ENCODE data around the gene TRIM41. TPM values are rescaled to one million over a fixed set of nuclear protein-coding genes. Genes with fewer than 3 reads are reported as not detected.

TRIM41 gene
- total and polyA plus RNA-seq, 2 of the 13 experiments (the other 11 are each of a cell fraction or from before 2014, with no cell fraction given): 10.2 to 16.7 TPM

DNA sequence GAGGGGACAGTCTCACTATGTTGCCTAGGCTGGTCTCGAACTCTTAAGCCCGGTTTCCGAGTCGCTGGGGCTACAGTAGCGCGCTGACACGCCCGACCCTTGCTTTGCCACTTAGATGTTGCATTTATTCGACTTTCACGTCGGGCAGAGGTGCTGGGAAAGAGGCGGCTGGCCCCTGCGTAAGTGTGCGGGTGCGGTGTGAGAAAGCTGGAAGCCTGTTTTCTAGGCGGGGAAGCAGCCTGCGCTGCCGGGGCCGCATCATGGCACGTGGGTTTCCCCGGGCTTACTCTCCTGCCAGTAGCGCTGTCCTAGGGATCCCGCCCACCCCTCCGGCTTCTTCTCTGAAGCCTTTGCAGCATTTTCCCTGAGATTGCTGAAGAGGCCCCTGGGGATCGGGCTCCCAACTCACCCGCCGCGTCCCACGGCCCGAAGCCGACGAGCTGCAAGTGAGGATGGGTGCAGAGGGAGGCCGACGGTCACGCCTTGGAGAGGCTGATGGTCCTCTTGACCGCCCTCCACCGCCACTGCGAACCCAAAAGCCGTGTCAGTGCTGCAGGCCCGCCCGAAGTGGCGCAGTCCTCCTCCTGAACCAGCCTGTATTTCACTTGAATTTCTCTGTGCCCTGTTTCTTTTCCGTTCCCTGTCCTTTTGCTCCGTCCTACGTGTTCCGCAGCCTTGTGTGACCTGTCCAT is 5.8 kb upstream of the TRIM41 start (continued):
- TF ChIP-seq, protein P1, sequence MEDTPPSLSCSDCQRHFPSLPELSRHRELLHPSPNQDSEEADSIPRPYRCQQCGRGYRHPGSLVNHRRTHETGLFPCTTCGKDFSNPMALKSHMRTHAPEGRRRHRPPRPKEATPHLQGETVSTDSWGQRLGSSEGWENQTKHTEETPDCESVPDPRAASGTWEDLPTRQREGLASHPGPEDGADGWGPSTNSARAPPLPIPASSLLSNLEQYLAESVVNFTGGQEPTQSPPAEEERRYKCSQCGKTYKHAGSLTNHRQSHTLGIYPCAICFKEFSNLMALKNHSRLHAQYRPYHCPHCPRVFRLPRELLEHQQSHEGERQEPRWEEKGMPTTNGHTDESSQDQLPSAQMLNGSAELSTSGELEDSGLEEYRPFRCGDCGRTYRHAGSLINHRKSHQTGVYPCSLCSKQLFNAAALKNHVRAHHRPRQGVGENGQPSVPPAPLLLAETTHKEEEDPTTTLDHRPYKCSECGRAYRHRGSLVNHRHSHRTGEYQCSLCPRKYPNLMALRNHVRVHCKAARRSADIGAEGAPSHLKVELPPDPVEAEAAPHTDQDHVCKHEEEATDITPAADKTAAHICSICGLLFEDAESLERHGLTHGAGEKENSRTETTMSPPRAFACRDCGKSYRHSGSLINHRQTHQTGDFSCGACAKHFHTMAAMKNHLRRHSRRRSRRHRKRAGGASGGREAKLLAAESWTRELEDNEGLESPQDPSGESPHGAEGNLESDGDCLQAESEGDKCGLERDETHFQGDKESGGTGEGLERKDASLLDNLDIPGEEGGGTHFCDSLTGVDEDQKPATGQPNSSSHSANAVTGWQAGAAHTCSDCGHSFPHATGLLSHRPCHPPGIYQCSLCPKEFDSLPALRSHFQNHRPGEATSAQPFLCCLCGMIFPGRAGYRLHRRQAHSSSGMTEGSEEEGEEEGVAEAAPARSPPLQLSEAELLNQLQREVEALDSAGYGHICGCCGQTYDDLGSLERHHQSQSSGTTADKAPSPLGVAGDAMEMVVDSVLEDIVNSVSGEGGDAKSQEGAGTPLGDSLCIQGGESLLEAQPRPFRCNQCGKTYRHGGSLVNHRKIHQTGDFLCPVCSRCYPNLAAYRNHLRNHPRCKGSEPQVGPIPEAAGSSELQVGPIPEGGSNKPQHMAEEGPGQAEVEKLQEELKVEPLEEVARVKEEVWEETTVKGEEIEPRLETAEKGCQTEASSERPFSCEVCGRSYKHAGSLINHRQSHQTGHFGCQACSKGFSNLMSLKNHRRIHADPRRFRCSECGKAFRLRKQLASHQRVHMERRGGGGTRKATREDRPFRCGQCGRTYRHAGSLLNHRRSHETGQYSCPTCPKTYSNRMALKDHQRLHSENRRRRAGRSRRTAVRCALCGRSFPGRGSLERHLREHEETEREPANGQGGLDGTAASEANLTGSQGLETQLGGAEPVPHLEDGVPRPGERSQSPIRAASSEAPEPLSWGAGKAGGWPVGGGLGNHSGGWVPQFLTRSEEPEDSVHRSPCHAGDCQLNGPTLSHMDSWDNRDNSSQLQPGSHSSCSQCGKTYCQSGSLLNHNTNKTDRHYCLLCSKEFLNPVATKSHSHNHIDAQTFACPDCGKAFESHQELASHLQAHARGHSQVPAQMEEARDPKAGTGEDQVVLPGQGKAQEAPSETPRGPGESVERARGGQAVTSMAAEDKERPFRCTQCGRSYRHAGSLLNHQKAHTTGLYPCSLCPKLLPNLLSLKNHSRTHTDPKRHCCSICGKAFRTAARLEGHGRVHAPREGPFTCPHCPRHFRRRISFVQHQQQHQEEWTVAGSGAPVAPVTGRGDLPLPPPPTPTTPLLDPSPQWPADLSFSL (CRISPR knock-in tag; IDR thresholded peaks at IDR 0.05): no peak
- TF ChIP-seq CEBPG (CRISPR knock-in tag; IDR thresholded peaks at IDR 0.05) (no peak), ZNF768 (CRISPR knock-in tag; IDR thresholded peaks at IDR 0.05) (no peak; the same call in 1 of the 2 replicates), ZNF362 (CRISPR knock-in tag; IDR thresholded peaks at IDR 0.05; ENCODE audit: borderline replicate concordance) (no peak), NR1H2 (CRISPR knock-in tag; IDR thresholded peaks at IDR 0.05; ENCODE audit: borderline replicate concordance, low read depth) (no peak), TP53 (CRISPR knock-in tag; conservative IDR thresholded peaks at IDR 0.05) (no peak), NFKB2 (CRISPR knock-in tag; IDR thresholded peaks at IDR 0.05; ENCODE audit: borderline replicate concordance) (no peak), ZNF670 (CRISPR knock-in tag; IDR thresholded peaks at IDR 0.05; ENCODE audit: borderline replicate concordance) (no peak), IRF9 (CRISPR knock-in tag; IDR thresholded peaks at IDR 0.05; ENCODE audit: borderline replicate concordance) (no peak), JUND (CRISPR knock-in tag; IDR thresholded peaks at IDR 0.05) (no peak), THAP11 (CRISPR knock-in tag; IDR thresholded peaks at IDR 0.05) (no peak), DMAP1 (CRISPR knock-in tag; IDR thresholded peaks at IDR 0.05) (no peak)
- TF ChIP-seq, protein P2, sequence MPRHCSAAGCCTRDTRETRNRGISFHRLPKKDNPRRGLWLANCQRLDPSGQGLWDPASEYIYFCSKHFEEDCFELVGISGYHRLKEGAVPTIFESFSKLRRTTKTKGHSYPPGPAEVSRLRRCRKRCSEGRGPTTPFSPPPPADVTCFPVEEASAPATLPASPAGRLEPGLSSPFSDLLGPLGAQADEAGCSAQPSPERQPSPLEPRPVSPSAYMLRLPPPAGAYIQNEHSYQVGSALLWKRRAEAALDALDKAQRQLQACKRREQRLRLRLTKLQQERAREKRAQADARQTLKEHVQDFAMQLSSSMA (CRISPR knock-in tag; IDR thresholded peaks at IDR 0.05): no peak
- TF ChIP-seq, protein P3, sequence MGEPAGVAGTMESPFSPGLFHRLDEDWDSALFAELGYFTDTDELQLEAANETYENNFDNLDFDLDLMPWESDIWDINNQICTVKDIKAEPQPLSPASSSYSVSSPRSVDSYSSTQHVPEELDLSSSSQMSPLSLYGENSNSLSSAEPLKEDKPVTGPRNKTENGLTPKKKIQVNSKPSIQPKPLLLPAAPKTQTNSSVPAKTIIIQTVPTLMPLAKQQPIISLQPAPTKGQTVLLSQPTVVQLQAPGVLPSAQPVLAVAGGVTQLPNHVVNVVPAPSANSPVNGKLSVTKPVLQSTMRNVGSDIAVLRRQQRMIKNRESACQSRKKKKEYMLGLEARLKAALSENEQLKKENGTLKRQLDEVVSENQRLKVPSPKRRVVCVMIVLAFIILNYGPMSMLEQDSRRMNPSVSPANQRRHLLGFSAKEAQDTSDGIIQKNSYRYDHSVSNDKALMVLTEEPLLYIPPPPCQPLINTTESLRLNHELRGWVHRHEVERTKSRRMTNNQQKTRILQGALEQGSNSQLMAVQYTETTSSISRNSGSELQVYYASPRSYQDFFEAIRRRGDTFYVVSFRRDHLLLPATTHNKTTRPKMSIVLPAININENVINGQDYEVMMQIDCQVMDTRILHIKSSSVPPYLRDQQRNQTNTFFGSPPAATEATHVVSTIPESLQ (CRISPR knock-in tag; conservative IDR thresholded peaks at IDR 0.05): no peak
- TF ChIP-seq, protein P4, sequence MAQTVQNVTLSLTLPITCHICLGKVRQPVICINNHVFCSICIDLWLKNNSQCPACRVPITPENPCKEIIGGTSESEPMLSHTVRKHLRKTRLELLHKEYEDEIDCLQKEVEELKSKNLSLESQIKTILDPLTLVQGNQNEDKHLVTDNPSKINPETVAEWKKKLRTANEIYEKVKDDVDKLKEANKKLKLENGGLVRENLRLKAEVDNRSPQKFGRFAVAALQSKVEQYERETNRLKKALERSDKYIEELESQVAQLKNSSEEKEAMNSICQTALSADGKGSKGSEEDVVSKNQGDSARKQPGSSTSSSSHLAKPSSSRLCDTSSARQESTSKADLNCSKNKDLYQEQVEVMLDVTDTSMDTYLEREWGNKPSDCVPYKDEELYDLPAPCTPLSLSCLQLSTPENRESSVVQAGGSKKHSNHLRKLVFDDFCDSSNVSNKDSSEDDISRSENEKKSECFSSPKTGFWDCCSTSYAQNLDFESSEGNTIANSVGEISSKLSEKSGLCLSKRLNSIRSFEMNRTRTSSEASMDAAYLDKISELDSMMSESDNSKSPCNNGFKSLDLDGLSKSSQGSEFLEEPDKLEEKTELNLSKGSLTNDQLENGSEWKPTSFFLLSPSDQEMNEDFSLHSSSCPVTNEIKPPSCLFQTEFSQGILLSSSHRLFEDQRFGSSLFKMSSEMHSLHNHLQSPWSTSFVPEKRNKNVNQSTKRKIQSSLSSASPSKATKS (CRISPR knock-in tag; IDR thresholded peaks at IDR 0.05): no peak
